ENCODE results near the gene PRKAG3.

PRKAG3 gene

GRCh38 chr2:218837495-218837894 lies 5.9 kb upstream of the PRKAG3 start:
- no peak for DNase-seq

- DNase-seq: no peak
Observed at GRCh38 chr2:218834685-218835084, 3.1 kb upstream of the PRKAG3 start.

GRCh38 chr2:218833023-218833609 lies 1.5 kb upstream of the PRKAG3 start:
- no peak for DNase-seq

GRCh38 chr2:218832520-218832919 lies 917 bp upstream of the PRKAG3 start:
- no peak for DNase-seq

GRCh38 chr2:218832081-218832480 lies 478 bp upstream of the PRKAG3 start:
- DNase-seq: no peak

GRCh38 chr2:218830526-218831306 lies 887 bp downstream of the PRKAG3 start:
- no peak for DNase-seq

- no peak for DNase-seq
Observed at GRCh38 chr2:218829868-218830451, 1.6 kb downstream of the PRKAG3 start.

GRCh38 chr2:218828477-218828778 lies 3.2 kb downstream of the PRKAG3 start:
- no peak for DNase-seq

GRCh38 chr2:218827701-218828476 lies 3.7 kb downstream of the PRKAG3 start:
- no peak for DNase-seq

GRCh38 chr2:218826791-218827190 lies 4.8 kb downstream of the PRKAG3 start:
- no peak for DNase-seq

GRCh38 chr2:218824004-218824403 lies 7.6 kb downstream of the PRKAG3 start:
- no peak for DNase-seq

- DNase-seq: no peak
Observed at GRCh38 chr2:218823196-218823855, 8.3 kb downstream of the PRKAG3 start.

- DNase-seq: no peak
Observed at GRCh38 chr2:218822622-218823021, 9.0 kb downstream of the PRKAG3 start.

- DNase-seq: no peak
Observed at GRCh38 chr2:218821605-218822211, 9.9 kb downstream of the PRKAG3 start.

GRCh38 chr2:218820746-218821369 lies 10.7 kb downstream of the PRKAG3 start:
- no peak for DNase-seq

GRCh38 chr2:218819093-218819492 lies 12.5 kb downstream of the PRKAG3 start:
- no peak for DNase-seq

- DNase-seq: no peak
Observed at GRCh38 chr2:218816561-218817011, 15.0 kb downstream of the PRKAG3 start.

- DNase-seq: no peak
Observed at GRCh38 chr2:218815649-218816048, 16.0 kb downstream of the PRKAG3 start.

- DNase-seq: no peak
Observed at GRCh38 chr2:218815244-218815637, 16.4 kb downstream of the PRKAG3 start.

- DNase-seq: no peak
Observed at GRCh38 chr2:218814540-218815243, 16.9 kb downstream of the PRKAG3 start.

GRCh38 chr2:218813771-218814460 lies 17.7 kb downstream of the PRKAG3 start:
- no peak for DNase-seq
